DND-41 (cell line): Measurements from ENCODE around the gene ICA1.

Experiments
- ATAC-seq: fragments of 200-7000 bp; cut with Tn5 transposase; 3 replicates; pipeline ENCODE4 v1.9.1; 2021; ENCODE audit warnings: low read depth; ENCODE audit not compliant: insufficient read depth
- DNase-seq: peaks from one replicate; pipeline ENCODE4 v3.0.0-alpha.2; 2020
- H2AFZ ChIP-seq: 2 replicates; pipeline ENCODE4 v1.6.0; 2012; ENCODE audit warnings: low read depth, low read length
- H3K27ac ChIP-seq: 2 replicates; pipeline ENCODE4 v1.5.1; 2012; ENCODE audit warnings: low read length, inconsistent platforms
- H3K27me3 ChIP-seq: fragments of 200-600 bp; sonication (generic); 2 replicates; pipeline ENCODE4 v1.6.0; 2012; ENCODE audit warnings: low read length, mild to moderate bottlenecking, inconsistent platforms; ENCODE audit not compliant: insufficient read depth, poor library complexity
- H3K36me3 ChIP-seq: 2 replicates; pipeline ENCODE4 v1.5.1; 2012; ENCODE audit warnings: low read length, inconsistent platforms; ENCODE audit not compliant: insufficient read depth
- H3K4me1 ChIP-seq: 2 replicates; pipeline ENCODE4 v1.5.1; 2012; ENCODE audit warnings: mild to moderate bottlenecking, low read length; ENCODE audit not compliant: insufficient read depth
- H3K4me2 ChIP-seq: 2 replicates; pipeline ENCODE4 v1.6.0; 2012; ENCODE audit warnings: mild to moderate bottlenecking, moderate library complexity, low read length, inconsistent platforms; ENCODE audit not compliant: insufficient read depth
- H3K4me3 ChIP-seq, 2 experiments: fragments of 200-600 bp in 1 of 2; shearing (Covaris generic) in 1 of 2; 2 replicates each; pipeline ENCODE4 v1.5.1; 2012 to 2016; ENCODE audit warnings: inconsistent platforms in 2 of 2, low read length in 2 of 2, mild to moderate bottlenecking in 2 of 2, low read depth in 1 of 2, moderate library complexity in 1 of 2
- H3K79me2 ChIP-seq: 2 replicates; pipeline ENCODE4 v1.6.0; 2012; ENCODE audit warnings: low read length, inconsistent platforms; ENCODE audit not compliant: insufficient read depth
- H3K9ac ChIP-seq: 2 replicates; pipeline ENCODE4 v1.6.0; 2012; ENCODE audit warnings: low read depth, mild to moderate bottlenecking, inconsistent platforms, low read length, moderate library complexity
- H3K9me3 ChIP-seq: 2 replicates; pipeline ENCODE4 v1.5.1; 2012; ENCODE audit warnings: low read length, moderate library complexity, mild to moderate bottlenecking, inconsistent platforms; ENCODE audit not compliant: insufficient read depth, severe bottlenecking
- H4K20me1 ChIP-seq: 2 replicates; pipeline ENCODE4 v1.6.0; 2012; ENCODE audit warnings: low read length; ENCODE audit not compliant: insufficient read depth
- EZH2 ChIP-seq: IDR thresholded peaks from 3 replicates; pipeline ENCODE4 v1.6.1; 2012; ENCODE audit warnings: borderline replicate concordance, low read depth, mild to moderate bottlenecking, moderate library complexity, low read length, inconsistent platforms; ENCODE audit not compliant: severe bottlenecking
- TF ChIP-seq, protein P1 (sequence below): IDR thresholded peaks from 2 replicates; pipeline ENCODE4 v1.5.1; 2012; ENCODE audit warnings: borderline replicate concordance, low read length, moderate library complexity, mild to moderate bottlenecking; ENCODE audit not compliant: poor library complexity, severe bottlenecking; ENCODE audit errors: extremely low read depth

The ICA1 gene

DNA sequence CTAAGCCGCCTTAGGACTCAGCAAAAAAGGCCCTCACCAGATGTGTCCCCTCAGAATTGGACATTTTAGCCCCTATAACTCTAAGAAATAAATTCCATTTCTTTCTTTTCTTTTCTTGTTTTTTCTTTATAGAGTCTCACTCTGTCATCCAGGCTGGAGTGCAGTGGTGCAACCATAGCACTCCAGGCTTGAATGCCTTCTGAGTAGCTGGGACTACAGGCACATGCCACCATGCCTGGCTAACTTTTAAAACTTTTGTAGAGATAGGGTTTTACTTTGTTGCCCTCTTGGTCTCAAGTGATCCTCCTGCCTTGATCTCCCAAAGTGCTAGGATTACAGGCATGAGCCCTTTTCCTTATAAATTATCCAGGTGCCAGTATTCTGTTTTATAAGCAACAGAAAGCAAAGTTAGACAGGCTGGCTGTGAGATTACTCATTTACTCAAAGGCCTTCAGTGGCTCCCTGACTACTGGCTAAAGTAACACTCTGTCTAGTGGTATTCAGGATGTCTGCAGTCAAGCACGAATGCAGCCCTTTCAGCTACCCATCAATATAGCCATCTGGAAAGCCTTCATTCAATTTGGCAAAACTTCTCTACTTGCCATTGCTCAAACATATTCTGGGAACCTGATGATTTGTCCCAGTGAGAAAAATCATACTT lies 128.6 kb downstream of the ICA1 start:
- ATAC-seq (no peak), DNase-seq (no peak)
- Histone ChIP-seq H3K27me3 (no peaks in the 10 kb centered on the region), H3K4me2 (no peak overlapping the region), H3K4me1 (peaks cover 34% of the 10 kb centered on the region), H3K79me2 (no peaks in the 10 kb centered on the region), H3K27ac (no peak overlapping the region), H4K20me1 (no peaks in the 10 kb centered on the region), H3K9ac (no peak overlapping the region), H3K9me3 (no peaks in the 10 kb centered on the region), H3K36me3 (no peaks in the 10 kb centered on the region), H3K4me3 (no peak overlapping the region), H2AFZ (no peak overlapping the region)
- TF ChIP-seq, protein P1, sequence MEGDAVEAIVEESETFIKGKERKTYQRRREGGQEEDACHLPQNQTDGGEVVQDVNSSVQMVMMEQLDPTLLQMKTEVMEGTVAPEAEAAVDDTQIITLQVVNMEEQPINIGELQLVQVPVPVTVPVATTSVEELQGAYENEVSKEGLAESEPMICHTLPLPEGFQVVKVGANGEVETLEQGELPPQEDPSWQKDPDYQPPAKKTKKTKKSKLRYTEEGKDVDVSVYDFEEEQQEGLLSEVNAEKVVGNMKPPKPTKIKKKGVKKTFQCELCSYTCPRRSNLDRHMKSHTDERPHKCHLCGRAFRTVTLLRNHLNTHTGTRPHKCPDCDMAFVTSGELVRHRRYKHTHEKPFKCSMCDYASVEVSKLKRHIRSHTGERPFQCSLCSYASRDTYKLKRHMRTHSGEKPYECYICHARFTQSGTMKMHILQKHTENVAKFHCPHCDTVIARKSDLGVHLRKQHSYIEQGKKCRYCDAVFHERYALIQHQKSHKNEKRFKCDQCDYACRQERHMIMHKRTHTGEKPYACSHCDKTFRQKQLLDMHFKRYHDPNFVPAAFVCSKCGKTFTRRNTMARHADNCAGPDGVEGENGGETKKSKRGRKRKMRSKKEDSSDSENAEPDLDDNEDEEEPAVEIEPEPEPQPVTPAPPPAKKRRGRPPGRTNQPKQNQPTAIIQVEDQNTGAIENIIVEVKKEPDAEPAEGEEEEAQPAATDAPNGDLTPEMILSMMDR: no peak
- no peak for TF ChIP-seq EZH2

DNA sequence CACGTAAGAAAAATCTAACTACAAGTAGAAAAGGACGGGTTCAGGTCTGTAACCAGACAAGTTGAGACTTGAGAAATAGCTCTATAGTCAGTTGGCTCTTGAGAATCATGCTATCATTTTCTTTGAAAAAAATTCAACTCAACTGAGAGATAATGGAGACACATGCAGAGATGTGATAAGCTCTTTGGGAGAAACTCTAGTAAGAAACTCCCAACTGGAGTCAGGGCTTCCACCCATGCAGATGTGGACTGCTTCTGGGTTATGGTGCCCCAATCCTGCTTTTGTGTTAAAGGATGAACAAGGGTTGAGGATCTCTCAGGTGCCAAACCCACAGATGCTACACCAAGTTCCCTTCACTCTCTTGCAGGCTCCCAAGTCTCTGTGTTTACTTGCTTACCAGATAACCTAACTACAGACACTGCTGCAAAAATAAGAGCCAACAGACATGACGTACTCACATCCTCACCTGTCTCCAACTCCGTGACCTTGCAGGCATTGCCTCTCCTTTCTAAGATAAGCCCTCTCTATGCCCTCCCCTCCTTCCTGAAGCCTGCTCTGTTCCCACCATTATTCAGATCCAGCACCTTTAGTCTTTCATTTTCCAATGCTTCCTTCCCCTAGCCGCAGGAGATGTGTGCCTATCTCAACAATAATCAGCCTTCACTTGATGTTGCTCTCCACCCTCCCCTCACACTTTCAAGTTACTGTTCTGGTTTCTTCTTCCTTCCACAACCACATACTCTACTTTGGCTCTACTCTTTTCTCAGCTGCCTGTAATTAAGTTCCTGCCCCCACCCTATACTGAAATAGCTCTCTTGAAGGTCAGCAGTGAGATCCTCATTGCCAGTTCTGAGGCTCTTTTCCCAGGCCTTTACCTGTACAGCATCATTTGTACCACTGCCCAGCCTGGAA lies 130.0 kb downstream of the ICA1 start:
- Histone ChIP-seq H3K27ac (peak overlapping the region; percentile 66), H3K36me3 (no peaks in the 10 kb centered on the region), H3K9ac (0 out of 2 replicates have a peak overlapping the region, but pooled peaks have one; percentile 1), H3K27me3 (no peaks in the 10 kb centered on the region), H3K9me3 (no peaks in the 10 kb centered on the region), H4K20me1 (no peaks in the 10 kb centered on the region), H3K4me1 (peaks cover 35% of the 10 kb centered on the region), H3K79me2 (no peaks in the 10 kb centered on the region), H2AFZ (peak overlapping the region; percentile 57), H3K4me3 (peak overlapping the region in 1 of 2 experiments; percentile 19; a peak in 2 of 4 replicates), H3K4me2 (peak overlapping the region; percentile 57)
- TF ChIP-seq EZH2: no peak
- TF ChIP-seq, protein P1: no peak
- peak; percentile 33 for DNase-seq
- peak; percentile 93 for ATAC-seq

DNA sequence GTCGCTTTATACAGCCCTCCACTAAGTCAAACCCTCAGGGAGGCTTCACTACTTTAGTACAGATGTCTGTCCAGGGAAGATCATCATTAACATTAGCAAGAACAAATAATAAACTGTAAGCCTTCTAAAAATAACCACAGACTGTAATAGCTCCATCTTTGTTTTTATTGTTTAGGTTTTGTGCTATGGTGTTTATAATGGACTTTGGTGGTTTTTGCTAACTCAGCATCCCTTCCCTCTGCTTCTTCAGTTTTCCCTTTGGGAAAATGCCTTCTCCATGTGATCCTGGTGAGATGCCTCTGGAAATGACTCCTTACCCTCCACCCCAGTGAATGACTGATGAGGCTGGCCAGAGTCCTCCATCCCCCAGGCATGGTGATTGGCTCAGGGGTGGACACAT lies 131.3 kb downstream of the ICA1 start:
- Histone ChIP-seq H3K4me3 (no peak overlapping the region), H3K79me2 (no peaks in the 10 kb centered on the region), H3K36me3 (no peaks in the 10 kb centered on the region), H3K9me3 (no peaks in the 10 kb centered on the region), H3K9ac (no peak overlapping the region), H4K20me1 (no peaks in the 10 kb centered on the region), H3K27ac (0 out of 2 replicates have a peak overlapping the region, but pooled peaks have one; percentile 19), H3K27me3 (no peaks in the 10 kb centered on the region), H2AFZ (no peak overlapping the region), H3K4me1 (peaks cover 47% of the 10 kb centered on the region), H3K4me2 (no peak overlapping the region)
- TF ChIP-seq, protein P1: no peak
- TF ChIP-seq EZH2: no peak
- DNase-seq: no peak
- ATAC-seq: no peak
